Right atrium auricular region (tissue), 2 donors: Measurements from ENCODE around the gene CARD11. TPM values are rescaled to one million over a fixed set of nuclear protein-coding genes. Genes with fewer than 3 reads are reported as not detected.

Experiments used
- DNase-seq: peaks from one replicate; pipeline ENCODE4 v3.0.0-alpha.2; 2019; ENCODE audit warnings: low spot score
- H3K27ac ChIP-seq, 2 donors: fragments of 200-600 bp; sonication (generic); 1 replicate in 1 of 2; 2 replicates in 1 of 2; pipeline ENCODE4 v1.5.1; 2016 to 2019
- H3K27me3 ChIP-seq, 2 donors: fragments of 200-600 bp; sonication (generic); one replicate each; pipeline versions ENCODE4 v1.5.1 to v1.6.0; 2017 to 2019
- H3K36me3 ChIP-seq: fragments of 200-600 bp; sonication (generic); one replicate; pipeline ENCODE4 v1.5.1; 2016
- H3K4me1 ChIP-seq, 2 donors: fragments of 200-600 bp; sonication (generic); one replicate each; pipeline versions ENCODE4 v1.5.1 to v1.6.0; 2017 to 2019
- H3K4me3 ChIP-seq, 2 donors: fragments of 200-600 bp; sonication (generic); 1 replicate in 1 of 2; 2 replicates in 1 of 2; pipeline ENCODE4 v1.5.1; 2017 to 2019; ENCODE audit warnings: mild to moderate bottlenecking in 1 of 2, moderate library complexity in 1 of 2
- H3K9me3 ChIP-seq, 2 donors: fragments of 200-600 bp; sonication (generic); one replicate each; pipeline ENCODE4 v1.5.1; 2019
- total RNA-seq, 2 donors: library from RNA; depleted of rRNA; stranded (reverse); fragments of >200 nt; gene quantifications; one replicate each; pipeline ENCODE4 v1.1.0, GENCODE V29; 2016
- TF ChIP-seq, protein P1 (sequence below), 2 donors: fragments of 200-600 bp; sonication (generic); IDR thresholded peaks; one replicate each; pipeline ENCODE4 v1.5.1; 2019; ENCODE audit warnings: antibody characterized with exemption in 2 of 2

Gene CARD11
- total RNA-seq, 2 donors from 2014 or later: 0.22 to 0.55 TPM

- Histone ChIP-seq H3K4me1 (no peaks in the 10 kb centered on the region), H3K27me3 (no peaks in the 10 kb centered on the region), H3K36me3 (no peaks in the 10 kb centered on the region), H3K4me3 (no peak overlapping the region), H3K27ac (no peak overlapping the region), H3K9me3 (peaks cover 0 to 3% of the 10 kb centered on the region in 2 donors)
- TF ChIP-seq, protein P1, sequence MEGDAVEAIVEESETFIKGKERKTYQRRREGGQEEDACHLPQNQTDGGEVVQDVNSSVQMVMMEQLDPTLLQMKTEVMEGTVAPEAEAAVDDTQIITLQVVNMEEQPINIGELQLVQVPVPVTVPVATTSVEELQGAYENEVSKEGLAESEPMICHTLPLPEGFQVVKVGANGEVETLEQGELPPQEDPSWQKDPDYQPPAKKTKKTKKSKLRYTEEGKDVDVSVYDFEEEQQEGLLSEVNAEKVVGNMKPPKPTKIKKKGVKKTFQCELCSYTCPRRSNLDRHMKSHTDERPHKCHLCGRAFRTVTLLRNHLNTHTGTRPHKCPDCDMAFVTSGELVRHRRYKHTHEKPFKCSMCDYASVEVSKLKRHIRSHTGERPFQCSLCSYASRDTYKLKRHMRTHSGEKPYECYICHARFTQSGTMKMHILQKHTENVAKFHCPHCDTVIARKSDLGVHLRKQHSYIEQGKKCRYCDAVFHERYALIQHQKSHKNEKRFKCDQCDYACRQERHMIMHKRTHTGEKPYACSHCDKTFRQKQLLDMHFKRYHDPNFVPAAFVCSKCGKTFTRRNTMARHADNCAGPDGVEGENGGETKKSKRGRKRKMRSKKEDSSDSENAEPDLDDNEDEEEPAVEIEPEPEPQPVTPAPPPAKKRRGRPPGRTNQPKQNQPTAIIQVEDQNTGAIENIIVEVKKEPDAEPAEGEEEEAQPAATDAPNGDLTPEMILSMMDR (IDR thresholded peaks at IDR 0.05): no peak
- DNase-seq: no peak
Measured at GRCh38 chr7:2943851-2944601, 99.6 kb downstream of the CARD11 start.

GRCh38 chr7:2941216-2941859 is 102.3 kb downstream of the CARD11 start:
- no peaks in the 10 kb centered on the region for H3K9me3 ChIP-seq
- no peaks in the 10 kb centered on the region for H3K4me1 ChIP-seq
- H3K4me3 ChIP-seq: no peak overlapping the region
- H3K27ac ChIP-seq: no peak overlapping the region
- H3K27me3 ChIP-seq: no peaks in the 10 kb centered on the region
- no peak for DNase-seq
- H3K36me3 ChIP-seq: no peaks in the 10 kb centered on the region
- TF ChIP-seq, protein P1 (IDR thresholded peaks at IDR 0.05): no peak

DNA sequence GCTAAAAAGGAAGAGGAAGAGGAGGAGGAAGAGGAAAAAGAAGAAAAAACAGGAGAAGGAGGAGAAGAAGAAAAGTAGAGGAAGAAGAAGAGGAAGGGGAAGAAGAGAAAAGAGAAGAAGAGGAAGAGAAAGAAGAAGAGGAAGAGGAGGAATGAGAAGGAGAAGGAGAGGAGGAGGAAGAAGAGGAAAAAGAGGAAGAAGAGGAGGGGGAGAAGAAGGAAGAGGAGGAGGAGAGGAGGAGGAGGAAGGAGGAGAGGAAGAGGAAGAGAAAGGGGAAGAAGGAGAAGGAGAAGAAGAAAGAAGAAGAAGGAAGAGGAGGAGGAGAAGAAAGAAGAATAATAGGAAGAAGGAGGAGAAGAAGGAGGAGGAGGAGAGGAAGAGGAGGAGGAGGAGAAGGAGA is 103.2 kb downstream of the CARD11 start:
- TF ChIP-seq, protein P1 (IDR thresholded peaks at IDR 0.05): no peak
- H3K4me1 ChIP-seq: no peaks in the 10 kb centered on the region
- H3K9me3 ChIP-seq: no peaks in the 10 kb centered on the region
- H3K27me3 ChIP-seq: no peaks in the 10 kb centered on the region
- no peaks in the 10 kb centered on the region for H3K36me3 ChIP-seq
- H3K4me3 ChIP-seq: no peak overlapping the region
- H3K27ac ChIP-seq: no peak overlapping the region
- no peak for DNase-seq

DNA sequence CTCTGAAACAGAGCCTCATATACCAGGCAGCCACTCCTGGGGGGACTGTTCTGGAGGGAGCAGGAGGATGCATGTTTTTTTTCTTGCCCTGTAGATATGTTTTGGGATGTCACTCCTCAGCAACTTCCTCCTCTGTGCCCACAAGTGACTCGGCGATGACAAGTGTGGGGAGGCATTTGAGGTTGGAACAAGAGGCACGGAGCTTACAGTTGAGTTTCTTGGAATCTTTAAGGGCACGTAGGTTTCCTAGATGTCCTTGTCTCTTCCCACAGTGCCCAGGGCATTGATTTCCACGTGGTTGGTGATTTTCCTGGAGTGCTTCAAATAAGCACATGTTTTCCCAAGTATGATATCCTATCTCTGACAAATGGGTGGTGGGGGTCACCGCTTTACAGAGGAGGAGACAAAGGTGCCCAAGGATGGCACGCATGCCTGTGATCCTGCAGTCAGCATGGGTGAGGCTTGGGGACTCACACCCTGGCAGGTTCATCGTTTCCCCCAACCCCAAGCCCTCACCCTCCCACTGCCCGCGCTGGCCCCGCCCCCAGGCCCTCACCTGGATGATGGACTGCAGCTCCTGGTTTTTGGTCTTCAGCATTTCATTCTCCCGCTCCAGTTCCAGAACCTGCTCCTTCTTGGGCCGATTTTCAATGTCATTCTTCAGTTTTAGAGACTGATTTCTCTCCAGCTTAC is 104.3 kb downstream of the CARD11 start:
- no peaks in the 10 kb centered on the region for H3K4me1 ChIP-seq
- H3K27me3 ChIP-seq: no peaks in the 10 kb centered on the region
- H3K36me3 ChIP-seq: no peaks in the 10 kb centered on the region
- DNase-seq: no peak
- H3K27ac ChIP-seq: no peak overlapping the region
- no peaks in the 10 kb centered on the region for H3K9me3 ChIP-seq
- H3K4me3 ChIP-seq: no peak overlapping the region
- TF ChIP-seq, protein P1 (IDR thresholded peaks at IDR 0.05): no peak

GRCh38 chr7:2938514-2939192 is 105.0 kb downstream of the CARD11 start:
- Histone ChIP-seq H3K27ac (no peak overlapping the region), H3K27me3 (no peaks in the 10 kb centered on the region), H3K4me3 (no peak overlapping the region), H3K9me3 (no peaks in the 10 kb centered on the region), H3K4me1 (no peaks in the 10 kb centered on the region), H3K36me3 (no peaks in the 10 kb centered on the region)
- no peak for DNase-seq
- TF ChIP-seq, protein P1 (IDR thresholded peaks at IDR 0.05): no peak
